GM19395 (cell line): ENCODE results near the gene BHLHA15.

Experiments used
- ATAC-seq: cut with Tn5 transposase; IDR thresholded peaks from one replicate; pipeline ENCODE4 v1.9.1; 2021; ENCODE audit warnings: mild to moderate bottlenecking, moderate library complexity; ENCODE audit not compliant: unreplicated experiment

The BHLHA15 gene

GRCh38 chr7:98223351-98223897, 12.2 kb downstream of the BHLHA15 start:
- ATAC-seq: no peak

GRCh38 chr7:98223898-98224700, 12.9 kb downstream of the BHLHA15 start:
- no peak for ATAC-seq

GRCh38 chr7:98224701-98225181, 13.5 kb downstream of the BHLHA15 start:
- ATAC-seq: no peak

- no peak for ATAC-seq
Observed at GRCh38 chr7:98225913-98226614, 14.8 kb downstream of the BHLHA15 start.

GRCh38 chr7:98227939-98228338, 16.7 kb downstream of the BHLHA15 start:
- ATAC-seq: no peak

- ATAC-seq: no peak
Observed at GRCh38 chr7:98228801-98229200, 17.6 kb downstream of the BHLHA15 start.

- ATAC-seq: no peak
Observed at GRCh38 chr7:98229441-98229840, 18.2 kb downstream of the BHLHA15 start.

GRCh38 chr7:98229991-98230745, 18.9 kb downstream of the BHLHA15 start:
- ATAC-seq: no peak

- no peak for ATAC-seq
Observed at GRCh38 chr7:98230746-98231471, 19.7 kb downstream of the BHLHA15 start.

- no peak for ATAC-seq
Observed at GRCh38 chr7:98231493-98232262, 20.4 kb downstream of the BHLHA15 start.

- ATAC-seq: no peak
Observed at GRCh38 chr7:98232263-98232585, 21.0 kb downstream of the BHLHA15 start.

- ATAC-seq: no peak
Observed at GRCh38 chr7:98232799-98233198, 21.6 kb downstream of the BHLHA15 start.

- no peak for ATAC-seq
Observed at GRCh38 chr7:98233219-98234070, 22.2 kb downstream of the BHLHA15 start.

- no peak for ATAC-seq
Observed at GRCh38 chr7:98234429-98235147, 23.3 kb downstream of the BHLHA15 start.

GRCh38 chr7:98235901-98236300, 24.7 kb downstream of the BHLHA15 start:
- ATAC-seq: no peak

GRCh38 chr7:98236355-98237185, 25.3 kb downstream of the BHLHA15 start:
- no peak for ATAC-seq

GRCh38 chr7:98238076-98238475, 26.8 kb downstream of the BHLHA15 start:
- no peak for ATAC-seq
